ENCODE data around the gene SF1.

The SF1 gene

DNA sequence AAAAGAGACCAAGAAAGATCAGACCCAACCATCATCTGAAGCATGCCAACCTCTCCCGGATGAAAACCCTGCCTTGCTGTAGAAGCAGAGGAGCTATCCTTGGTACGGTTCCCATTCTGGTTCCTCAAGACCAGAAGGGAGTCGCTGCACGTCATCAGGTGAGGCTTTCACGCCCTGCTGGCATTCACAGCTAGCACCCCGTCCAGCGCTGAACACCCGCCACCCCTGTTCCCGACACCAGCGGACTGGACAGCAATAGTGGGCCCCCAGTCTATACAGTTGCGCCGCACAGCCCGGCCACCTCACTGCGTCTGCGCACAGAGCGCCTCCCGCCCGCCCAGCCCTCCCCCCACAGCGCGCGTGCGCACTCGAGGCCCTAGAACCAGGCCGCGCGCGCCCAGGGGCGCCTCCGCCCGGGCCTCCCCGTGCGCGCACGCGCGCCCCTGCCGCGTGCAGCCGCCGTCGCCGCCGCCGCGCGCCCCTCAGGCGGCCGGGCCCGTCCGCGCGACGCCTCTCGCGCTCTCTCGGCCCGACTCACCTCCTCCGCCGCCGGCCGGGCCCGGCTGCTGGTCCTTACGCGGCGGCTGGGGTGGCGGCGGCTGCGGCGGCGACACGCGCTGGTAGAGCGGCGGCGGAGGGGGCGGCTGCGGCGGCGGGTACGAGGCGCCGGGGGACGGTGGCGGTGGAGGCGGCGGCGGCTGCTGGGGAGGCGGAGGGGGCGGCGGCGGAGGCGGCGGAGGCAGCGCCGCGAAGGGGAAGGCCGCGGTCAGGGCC, 706 bp downstream of the SF1 start:
- peak; percentile 90 for DNase-seq

DNA sequence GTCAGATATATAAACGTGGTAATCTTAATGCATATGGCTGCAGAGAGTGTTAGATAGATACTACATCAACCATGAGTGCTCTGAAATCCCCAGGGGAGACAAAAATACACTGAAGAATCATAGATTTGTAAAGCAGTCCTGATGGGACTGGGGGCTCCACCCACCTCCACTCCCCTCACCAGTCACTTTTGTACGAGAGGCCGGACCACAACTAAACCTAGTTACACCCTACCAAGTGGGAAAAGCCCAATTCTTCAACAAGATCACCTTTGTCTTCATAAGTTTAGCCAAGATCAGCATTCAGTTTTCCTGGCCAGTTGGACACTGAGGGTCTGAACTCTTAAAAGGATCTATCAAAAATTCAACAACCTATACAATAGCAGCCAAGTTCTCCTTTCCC, 1.5 kb downstream of the SF1 start:
- no peak for DNase-seq

DNA sequence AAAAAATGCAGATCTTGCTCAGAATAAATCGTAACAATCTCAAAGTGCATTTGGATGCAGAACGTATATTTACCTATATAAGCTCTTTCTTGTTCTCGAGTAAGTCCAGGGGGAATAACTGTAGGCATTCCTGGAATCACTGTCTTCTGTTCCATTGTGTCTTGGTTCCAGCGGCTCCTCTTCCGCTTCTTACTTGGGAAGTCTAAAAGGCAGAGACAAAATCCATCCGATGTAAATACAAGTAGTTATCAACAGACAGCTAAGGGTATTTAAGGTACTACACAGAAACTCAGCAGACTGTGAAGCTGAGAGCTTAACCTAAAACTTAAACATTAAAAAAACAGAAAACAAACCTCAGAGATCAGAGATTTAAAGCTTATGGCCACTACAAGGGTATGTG, 1.9 kb downstream of the SF1 start:
- no peak for DNase-seq

DNA sequence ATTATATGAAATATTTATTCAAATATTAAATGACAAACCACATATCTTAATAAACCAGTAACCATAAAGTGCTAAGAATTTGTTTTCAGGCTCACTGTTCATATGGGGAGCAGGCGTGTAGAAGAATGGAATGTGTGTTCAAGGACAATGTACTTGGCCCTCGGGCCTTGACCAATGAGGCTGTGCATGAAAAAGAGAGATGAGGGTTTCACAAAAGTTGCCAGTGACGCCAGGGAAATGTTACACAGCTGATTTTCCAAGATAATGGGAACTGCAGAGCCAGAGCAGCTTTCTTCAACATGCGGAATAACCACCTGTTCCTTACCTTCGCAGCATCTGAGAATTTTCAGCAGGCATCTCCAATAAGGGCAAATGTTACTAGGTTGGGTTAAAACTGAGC, 4.2 kb downstream of the SF1 start:
- no peak for DNase-seq

DNA sequence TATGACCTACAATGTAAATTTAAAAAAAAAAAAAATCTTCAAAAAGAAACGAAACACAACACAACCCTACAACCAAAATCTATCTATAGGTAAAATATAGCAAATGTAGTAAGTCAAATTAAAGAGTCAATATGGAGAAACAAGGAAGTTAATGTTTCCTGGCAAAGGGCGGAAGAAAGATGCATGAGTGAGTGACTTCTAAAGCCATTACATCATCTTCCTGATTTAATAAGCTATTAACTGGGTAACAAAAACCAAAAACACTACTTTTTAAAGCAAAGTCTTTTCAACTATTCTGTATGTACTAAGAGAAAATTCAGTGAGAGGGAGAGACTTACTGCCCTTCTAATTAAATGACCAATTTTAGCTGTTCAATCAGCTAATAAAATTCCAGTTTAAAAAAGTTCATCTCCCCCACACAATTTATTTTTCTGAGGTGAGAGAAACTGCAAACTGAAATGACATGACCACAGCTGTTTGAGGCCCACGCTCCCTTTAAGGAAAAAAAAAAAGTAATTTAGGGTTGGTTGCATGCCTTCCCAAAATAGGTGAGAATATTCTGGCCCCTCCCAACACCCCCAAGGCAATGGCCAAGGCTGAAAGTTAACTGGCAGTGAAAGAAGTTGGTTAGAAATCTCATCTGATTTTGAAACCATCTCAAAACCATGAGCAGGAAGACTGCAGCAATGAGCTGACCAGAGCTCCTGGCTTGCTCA, 5.9 kb downstream of the SF1 start:
- DNase-seq: no peak

DNA sequence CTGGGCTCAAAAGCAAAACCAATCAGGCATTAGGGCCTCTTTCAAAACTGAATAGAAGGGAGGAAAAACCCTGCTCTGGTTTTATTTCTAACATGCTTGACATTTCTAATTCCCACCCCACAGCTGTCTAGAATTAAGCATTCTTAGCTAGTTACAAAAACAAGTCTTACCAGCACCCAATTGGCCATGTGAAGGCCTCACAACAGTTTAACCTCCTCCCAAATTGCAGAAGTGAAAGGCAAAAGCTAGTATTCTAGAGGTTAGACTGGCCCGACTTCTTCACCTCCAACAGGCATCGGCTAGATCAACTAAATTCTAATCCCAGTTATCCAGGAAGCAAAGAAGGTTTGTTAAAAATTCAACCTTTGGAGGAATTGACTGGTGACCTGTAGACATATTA, 6.5 kb downstream of the SF1 start:
- DNase-seq: no peak

DNA sequence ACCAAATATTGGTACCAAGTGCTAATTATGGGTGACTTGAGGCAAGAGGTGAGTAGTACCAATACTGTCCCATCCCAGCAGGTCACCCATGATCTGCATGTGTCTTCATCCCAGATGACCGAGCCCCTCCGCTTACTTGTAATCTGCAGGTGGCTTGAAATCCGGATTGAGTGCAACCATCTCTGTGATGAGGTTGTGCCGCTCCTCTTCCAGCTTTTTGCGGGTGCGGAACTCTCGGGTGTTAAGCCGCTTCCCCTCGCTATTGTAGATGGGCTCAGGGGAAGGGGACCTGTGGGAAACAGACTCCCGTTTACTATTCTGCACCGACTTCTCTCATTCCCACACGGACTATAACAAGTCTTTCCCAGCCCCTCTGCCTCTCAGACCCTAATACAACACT, 8.2 kb downstream of the SF1 start:
- no peak for DNase-seq

DNA sequence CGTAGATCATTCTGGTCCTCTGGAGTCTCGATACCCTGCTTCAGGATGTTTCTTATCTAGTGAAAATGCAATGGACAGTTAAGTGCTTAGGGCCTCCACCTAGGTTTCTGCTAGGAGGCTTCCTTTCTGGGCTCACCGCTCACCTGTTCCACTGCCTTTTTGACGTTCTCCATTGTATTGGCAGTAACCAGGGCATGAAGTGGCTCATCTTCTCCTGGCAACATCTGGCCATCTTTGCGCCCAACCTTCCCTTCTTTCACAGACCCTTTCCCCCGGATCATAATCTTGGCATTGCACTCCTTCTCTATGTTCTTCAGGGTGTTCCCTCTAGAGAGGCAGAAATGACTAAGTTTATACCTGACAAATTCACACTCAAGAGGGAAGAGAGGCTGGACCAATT, 9.1 kb downstream of the SF1 start:
- DNase-seq: no peak

DNA sequence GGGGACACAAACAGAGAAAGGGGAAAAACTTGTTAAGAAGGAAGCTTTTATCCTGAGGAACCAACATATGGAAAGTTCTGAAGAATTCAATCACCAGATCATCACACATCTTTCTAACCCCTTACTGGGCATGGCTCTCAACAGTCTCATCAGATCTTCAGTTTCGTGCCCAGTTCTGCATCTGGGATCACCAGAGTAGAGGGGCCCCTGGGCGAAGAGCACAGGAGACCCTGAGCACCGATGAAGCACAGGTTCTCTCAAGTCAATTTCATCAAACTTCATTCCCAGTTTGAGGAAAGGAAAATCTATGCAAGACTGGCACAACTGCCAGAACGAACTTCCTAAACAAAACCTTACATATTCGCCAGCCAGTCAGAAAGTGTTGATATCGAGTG, 10.0 kb downstream of the SF1 start:
- no peak for DNase-seq

DNA sequence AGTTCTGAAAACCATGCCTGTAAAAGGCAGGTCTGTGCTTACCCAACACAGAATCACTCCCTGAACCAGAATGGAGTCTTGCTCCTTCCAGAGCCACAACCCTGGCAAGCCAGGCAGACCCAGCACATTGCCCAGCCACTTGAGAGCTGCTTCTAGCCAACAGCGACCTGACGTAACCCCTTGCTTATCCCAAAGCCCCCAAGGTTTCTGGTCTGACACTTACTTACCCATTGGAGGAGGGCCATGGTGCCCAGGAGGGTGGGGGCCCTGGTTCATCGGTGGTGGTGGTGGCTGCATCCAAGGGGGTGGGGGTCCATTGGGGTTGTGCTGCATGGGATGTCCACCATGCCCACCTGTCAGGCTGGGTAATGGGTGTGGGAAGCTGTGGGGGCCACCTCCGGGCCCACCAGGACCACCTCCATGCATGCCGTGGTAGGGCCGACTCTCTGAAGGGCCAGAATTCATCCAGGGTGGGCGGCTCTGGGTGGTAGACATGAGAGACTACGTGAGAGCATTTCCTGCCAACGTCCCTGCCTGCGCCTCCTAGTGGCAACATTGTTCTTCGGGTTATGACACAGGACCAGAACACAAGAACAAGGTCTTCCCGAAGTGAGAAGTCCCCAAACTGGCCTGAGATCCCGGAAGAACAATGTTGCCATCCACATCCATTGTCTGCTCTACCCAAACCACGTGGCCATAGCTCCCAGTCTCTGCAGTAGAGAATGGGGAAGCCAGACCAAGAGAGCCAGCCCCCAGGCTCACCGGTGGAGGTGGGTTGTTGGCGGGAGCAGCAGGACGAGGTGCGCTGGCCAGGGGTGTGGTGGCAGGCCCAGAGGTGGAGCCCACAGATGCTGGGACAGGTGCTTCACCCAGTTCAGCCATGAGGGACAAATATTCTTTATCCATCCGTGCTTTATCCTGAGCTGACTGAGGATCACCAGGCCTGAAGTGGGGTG, 10.7 kb downstream of the SF1 start:
- DNase-seq: peak; percentile 90

DNA sequence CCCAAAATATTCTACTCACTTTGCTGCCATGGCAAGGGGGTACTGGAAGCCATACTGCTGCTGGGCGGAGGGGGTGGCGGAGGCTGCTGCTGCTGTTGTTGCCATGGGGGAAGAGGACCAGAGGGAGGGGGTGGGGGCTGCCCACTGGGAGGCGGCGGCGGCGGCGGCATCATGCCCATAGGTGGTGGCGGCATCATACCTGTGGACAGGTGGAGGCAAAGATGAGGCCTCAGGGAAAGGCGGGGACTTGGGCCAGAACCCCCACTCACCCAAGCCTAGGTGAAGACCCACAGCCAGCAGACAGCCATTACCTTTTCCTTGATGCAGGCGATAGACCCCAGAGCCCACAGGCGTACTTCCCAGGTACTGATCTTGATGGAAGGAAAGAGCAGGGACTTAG, 11.5 kb downstream of the SF1 start:
- DNase-seq: no peak

DNA sequence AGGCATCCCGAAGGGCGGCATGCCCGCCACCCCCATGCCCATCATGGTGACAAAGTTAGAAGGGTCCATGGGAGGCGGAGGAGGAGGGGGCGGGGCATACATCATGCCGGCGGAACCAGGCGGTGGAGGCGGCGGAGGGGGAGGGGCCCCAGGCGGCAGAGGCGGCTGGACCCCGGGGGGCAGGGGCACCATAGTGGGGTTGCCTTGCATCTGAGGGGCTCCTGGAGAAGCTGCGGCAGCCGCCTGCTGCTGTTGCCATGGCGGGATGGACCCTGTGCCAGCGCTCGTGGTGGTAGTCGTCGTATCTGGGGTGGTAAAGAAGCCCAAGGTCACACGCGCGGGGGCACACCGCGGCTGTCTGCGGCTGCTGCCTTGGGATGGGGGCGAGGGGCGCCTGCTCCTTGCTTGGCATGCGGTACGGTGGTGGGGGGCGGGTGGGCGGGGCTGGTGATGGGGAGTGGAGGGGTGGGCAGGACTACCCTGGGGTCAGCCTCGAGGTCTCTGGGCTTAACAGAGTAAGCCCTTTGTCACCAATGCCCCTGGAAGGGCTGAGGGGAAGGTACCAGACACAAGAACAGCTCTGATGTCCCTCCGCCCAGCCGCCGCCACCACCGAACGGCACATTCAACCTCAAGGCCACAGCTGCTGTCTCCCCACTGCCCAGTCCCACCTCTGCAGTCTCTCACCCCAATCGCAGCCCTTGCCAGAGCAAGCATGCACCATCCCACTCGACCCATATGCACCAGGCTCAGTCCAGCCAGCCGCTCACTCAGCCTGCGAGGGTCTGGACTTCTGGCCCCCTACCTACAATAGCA, 12.3 kb downstream of the SF1 start:
- no peak for DNase-seq

DNA sequence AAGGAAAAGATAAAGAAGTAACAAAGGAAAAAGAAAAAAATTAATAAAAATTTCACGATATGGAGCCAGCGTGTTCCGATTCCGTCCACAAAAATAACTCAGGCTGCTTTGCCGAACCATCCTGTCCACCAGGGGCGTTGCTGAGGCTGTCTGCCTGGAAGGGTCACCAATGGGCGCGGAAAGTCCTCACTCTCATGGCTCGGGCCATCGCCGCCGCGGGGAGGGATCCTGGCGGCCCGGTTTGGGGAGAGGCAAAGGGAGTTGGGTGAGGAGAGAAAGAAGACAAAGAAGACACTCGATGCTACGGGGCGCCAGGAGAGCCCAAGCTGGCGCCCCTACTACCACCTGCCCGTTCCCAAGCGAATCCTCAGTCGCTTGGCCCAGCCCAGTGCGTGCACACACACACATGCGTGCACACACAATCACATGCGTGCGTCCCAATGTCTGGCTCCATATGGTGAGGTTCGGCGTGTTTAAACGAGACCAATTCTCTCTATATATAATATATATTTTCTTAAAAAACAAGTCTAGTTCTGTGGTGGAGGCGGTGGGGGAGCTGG, 13.0 kb downstream of the SF1 start:
- DNase-seq: no peak

DNA sequence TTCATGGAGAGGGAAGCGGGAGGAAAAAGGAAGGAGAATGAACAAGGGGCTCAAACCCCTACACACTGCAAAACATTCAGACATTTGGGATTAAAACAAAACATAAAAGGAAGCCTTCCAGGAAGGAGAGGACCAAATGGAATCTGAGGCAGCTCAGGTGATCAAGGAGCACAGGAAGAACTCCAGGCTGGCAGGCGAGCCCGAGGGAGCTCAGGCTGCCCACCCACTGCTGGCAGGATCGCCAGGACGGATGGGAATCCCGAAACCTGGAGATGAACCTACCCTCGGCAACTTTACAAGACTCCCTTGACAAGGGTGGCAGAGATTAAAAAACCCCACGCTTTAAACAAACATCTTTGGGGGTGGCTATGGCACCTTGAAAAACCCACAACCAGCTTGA, 13.6 kb downstream of the SF1 start:
- DNase-seq: no peak

DNA sequence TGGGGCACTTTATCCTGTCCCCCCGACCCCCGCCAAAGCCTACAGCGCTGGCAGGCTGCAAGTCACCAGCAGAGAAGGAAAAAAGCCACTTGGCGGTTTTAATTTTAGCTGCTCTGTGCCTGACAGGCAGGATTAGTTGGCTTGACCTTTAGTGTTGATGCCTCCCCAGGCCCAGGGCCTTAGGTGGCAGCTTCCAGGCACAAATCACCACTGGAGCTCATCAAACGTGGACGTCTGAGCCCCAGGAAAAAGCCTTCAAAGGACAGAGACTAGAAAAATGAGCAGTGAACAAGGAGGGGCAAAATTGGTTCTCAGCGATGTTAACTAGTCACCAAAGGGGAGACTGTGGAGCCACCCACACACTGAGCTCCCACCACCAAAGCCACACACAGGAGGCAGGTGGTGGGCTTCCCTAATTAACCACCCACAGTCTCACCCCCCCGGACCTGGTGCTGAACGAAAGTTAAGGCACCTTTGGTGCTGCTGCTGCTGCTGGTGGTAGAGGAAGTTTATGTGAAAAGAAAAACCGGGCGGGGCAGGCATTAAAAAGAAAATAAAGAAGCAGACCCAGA, 14.2 kb downstream of the SF1 start:
- DNase-seq: peak; percentile 67

DNA sequence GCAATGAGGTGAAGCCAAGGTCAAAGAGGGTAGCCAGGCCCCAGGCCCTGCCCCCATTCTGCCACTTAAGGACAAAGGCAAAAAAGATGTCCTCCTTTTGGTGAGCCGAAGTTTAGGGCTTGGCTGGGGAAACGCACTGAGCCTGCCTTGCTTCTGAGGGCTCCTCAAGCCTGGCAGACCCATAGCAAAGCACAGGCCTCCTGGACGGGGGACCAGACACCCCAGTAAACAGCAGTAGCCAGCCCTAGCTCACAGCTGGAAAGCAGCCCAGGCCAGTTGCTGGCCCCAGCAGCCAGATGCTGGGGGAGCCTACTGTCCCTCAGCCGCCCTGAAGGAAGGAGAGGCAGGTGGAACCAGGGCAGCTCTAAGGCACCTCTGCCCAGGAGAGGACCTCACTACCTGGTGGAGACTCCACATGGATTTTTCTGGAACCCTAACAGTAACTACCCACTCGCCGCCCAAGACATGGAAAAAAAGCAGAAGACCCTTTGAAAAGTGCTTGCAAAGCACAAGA, 14.8 kb downstream of the SF1 start:
- peak; percentile 15 for DNase-seq

DNA sequence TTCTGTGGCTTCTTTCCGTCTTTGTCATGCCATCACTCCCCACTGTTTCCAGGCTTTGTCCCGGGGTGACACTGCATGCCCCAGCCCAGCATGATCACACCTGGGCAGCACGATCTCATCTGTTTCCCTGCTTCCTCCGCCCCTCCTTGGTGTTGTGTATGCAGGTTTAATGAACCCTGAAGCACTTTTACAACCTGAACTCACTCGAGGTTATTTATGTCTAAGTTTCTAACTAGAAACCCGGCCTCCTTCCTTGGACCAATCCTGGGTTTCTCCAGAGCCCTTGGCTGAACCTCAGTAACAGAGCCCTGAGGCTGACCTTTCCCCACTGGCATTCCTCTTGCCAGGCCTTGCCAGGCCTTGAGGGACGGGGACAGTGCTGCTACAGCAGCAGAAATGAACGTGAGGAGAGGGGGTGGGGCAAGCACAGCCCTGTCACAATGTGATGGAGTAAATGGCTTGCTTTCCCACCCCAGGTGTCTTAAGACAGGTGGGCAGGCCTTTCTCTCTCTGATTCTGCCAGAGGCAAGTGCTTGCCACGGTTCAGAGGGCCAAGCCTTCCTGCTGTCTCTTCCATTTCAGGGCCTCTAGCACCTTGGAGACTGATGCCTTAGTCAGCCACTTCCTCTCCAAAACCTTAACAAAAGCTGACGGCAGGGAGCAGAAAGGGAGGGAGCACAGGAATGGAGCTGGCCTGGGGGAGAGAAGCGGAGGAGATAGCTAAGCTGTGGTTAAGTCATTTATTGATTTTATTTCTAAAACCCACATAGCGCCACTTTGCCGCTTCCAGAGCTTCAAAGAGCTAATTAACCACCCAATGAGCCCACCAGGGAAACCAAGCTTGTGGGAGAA, 15.4 kb downstream of the SF1 start:
- peak; percentile 53 for DNase-seq

DNA sequence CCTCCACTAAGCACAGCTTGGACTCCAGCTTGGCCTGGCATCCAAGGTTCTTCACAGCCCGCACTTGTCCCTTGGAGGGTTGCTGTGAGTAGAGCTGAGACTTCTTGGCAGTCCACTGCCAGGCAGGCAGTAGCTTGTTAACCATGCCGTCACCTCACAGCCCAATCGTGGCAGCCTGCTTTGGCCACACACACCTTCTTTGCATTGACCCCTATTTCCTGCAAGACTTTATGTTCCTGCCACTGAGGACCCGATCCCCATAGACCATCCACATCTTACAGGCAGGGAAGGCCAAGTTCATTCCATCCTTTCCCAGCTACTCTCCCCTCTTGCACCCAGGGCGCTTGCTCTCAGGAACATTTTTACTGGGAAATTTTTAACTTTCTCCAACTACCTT, 16.1 kb downstream of the SF1 start:
- no peak for DNase-seq

DNA sequence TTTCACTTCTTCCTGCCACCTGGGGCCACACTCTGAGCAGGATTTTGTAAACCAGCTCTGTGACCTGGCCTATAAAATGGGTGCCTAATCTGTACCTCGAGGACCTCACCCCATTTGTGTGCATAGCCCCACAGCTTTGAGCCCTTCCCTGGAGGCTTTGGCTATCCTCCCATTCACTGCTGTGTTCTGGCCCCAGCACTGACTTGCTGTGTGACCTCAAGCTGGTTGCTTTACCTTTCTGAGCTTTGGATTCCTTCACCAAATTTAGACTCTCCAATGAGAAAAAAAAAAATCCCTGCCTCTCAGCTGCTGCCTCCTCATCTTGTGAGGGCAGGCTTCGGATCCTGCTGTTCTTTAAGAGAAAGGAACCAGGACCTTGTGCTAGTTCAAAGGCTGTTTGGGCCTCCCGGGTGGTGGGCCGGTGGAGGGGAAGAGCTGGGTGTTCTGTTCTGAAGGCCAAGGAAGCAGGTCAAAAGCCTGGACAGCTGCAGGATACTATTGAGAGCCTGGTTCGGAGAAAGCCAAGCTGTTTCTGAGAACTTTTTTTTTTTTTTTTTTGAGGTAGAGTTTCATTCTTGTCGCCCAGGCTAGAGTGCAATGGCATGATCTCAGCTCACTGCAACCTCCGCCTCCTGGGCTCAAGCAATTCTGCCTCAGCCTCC, 17.5 kb downstream of the SF1 start:
- peak; percentile 15 for DNase-seq

Measured in CD4-positive, alpha-beta T cell treated with Interleukin-6 for 4 hours (primary cell).